ENCODE measurements around the gene DGCR8. TPM values are rescaled to one million over a fixed set of nuclear protein-coding genes. Genes with fewer than 3 reads are reported as not detected.

Gene DGCR8
- total RNA-seq, 1 experiment from 2014 or later, result 20.1 TPM

DNA sequence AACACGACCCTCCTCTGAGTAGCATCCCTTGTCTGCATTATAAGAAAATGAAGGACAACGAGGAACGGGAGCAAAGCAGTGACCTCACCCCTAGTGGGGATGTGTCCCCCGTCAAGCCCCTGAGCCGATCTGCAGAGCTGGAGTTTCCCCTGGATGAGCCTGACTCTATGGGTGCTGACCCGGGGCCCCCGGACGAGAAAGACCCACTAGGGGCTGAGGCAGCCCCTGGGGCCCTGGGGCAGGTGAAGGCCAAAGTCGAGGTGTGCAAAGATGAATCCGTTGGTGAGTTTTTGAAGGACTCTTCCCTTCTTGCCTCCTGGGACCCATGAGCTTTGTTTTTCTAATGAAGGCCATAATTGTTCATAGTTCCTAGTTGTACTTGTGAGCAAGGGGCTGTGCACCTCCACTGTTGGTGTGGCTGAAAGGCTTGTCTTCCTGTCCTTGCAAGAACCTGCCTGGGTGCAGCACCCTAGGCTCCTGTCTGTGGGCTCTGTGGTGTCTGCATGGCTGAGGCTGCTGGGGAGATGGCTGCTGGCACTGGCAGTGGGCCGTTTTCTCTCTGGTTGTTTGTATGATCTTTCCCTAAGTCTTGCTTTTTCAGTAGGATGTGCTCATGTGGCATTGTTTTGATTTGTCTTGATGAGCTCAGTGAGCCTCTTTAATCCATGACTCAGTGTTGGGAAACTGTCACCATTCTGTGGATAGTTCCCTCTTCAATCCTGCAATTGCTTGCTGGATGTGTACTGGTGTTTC is 10.1 kb downstream of the DGCR8 start:
- no peak for DNase-seq (ENCODE audit: low spot score)

DNA sequence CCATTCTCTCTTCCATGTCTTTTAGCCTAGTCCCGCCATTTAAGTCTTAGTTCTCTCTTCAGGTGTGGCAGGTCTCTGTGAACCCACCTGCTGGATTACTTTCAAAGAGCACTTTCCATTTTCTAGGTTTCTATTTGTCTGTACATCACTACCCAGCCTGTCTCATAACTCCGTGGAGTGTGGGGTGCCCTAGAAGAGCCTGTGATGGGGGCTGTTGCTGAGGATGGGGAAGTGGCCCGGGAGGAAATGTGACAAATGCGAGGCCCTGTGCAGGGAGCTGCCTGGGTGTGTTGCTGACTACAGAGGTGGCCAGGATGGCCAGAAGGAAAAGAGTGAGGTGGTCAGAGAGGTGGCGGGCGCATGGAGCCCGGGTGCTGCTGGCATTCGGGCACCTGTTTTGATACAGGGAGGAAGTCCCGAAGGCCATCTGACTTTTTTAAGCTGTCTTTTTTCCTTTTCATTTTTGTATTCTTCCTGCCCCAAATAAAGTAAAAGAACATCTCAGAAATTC is 10.7 kb downstream of the DGCR8 start:
- DNase-seq (ENCODE audit: low spot score), result no peak

- DNase-seq (ENCODE audit: low spot score), result no peak
These were observed 11.8 kb downstream of the DGCR8 start for GRCh38 chr22:20091690-20092476.

DNA sequence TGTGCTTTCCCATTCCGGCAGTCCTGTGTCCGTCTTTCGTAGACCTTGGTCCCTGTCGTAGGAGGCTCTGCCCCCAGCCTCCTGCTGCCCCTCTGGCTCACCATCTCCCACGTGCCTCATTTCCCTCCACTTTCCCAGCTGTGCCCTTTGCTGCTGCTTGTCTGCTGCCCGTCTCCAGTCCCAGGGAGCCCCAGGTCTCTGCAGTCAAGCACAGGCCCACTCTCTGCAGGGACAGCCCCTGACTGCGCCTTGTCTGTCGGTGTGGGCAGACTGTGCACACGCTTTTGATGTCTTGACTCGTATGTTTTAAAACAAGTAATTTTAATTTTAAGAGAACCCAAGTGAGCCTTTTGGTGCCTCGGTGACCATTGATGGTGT is 12.4 kb downstream of the DGCR8 start:
- DNase-seq (ENCODE audit: low spot score), result no peak

- DNase-seq (ENCODE audit: low spot score), result no peak
These were observed 13.6 kb downstream of the DGCR8 start for GRCh38 chr22:20093418-20094196.

DNA sequence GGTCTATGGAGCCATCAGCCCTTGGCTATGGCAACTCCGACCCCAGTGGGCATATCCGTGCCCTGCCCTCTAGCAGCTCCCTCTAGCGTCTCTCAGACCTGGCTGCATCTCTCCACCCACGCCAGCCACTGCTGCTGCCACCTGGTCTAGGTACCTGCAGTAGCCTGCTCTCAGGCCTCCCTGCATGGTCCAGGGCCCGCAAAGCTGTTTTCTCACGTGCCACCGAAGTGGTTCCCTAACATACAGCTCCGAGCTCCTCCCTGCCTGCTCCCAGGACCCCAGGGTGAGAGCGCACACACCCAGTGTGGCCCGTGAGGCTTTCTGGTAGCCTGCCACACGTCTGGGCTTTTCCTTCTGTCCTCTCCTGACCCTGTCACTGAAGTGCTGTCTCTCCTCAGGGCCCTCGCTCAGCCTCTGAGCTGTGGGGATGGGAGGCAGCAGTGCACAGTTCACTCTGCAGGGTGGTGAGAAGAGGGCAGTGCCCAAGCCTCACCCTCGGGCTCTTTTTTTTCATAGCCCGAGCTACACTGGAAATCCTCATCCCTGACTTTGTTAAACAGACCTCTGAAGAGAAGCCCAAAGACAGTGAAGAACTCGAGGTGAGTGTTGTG is 14.3 kb downstream of the DGCR8 start:
- no peak for DNase-seq (ENCODE audit: low spot score)

DNA sequence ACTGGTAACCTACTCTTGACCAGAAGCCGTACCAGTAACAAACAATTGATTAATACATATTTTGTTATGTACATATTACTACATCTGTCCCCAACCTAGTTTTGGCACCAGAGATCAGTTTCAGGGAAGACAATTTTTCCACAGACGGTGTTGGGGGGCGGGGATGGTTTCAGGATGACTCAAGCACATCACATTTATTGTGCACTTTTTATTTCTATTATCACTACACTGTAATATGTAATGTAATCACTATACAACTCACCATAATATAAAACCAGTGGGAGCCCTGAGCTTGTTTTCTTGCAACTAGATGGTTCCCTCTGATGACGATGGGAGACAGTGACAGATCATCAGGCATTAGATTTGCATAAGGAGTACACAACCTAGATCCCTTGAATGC is 15.5 kb downstream of the DGCR8 start:
- DNase-seq (ENCODE audit: low spot score), result no peak

DNA sequence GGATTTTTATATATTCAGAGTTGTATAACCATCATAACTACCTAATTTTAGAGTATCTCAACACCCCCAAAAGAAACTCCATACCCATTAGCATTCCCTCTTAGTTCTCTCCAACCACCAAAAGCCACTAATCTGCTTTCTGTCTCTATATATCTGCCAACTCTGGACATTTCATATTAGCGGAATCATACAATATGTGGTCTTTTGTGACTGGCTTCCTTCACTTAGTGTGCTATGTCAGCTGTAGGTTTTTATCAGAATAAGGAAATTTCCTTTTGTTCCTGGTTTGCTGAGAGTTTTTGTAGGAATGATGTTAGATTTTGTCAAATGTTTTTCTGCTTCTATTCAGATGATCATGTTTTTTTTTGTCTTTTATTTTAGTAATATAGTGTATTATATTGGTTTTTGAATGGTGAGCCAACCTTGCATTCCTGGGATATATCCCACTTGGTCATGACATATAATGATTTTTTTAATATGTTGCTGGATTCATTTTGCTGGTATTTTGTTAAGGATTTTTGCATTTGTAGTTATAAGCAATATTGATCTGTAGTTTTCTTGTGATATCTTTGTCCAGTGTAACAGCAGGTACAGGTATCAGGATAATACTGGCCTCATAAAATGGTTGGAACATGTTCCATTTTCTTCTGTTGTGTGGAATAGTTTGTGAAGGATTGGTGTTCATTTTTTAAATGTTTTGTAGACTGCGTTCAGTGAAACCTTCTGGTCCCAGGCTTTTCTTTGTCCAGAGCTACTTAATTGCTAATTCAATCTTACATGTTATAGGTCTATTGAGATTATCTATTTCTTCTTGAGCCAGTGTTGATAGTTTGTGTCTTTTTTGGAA is 16.8 kb downstream of the DGCR8 start:
- no peak for DNase-seq (ENCODE audit: low spot score)

GRCh38 chr22:20099099-20099711 is 19.2 kb downstream of the DGCR8 start:
- DNase-seq (ENCODE audit: low spot score), result no peak

DNA sequence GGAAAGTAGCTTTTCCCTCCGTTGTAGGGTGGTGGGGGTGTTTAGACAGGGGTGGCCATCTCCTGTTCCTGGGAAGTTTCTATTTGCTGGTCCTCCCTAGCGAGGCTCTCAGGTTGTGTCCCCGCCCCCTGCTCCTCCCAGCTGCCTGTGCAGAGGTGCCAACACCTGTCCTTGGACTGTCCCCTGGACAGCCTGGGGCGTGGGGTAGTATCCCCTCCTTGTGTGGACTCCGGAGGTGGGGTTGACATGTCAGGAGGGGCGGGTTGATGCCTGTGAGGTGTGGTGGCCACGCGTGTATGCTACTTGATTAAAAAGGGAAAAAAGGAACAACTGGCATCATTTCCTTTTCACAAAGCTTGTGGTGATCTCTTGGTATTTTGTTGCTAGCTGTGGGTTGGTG is 21.6 kb downstream of the DGCR8 start:
- DNase-seq (ENCODE audit: low spot score), result no peak

DNA sequence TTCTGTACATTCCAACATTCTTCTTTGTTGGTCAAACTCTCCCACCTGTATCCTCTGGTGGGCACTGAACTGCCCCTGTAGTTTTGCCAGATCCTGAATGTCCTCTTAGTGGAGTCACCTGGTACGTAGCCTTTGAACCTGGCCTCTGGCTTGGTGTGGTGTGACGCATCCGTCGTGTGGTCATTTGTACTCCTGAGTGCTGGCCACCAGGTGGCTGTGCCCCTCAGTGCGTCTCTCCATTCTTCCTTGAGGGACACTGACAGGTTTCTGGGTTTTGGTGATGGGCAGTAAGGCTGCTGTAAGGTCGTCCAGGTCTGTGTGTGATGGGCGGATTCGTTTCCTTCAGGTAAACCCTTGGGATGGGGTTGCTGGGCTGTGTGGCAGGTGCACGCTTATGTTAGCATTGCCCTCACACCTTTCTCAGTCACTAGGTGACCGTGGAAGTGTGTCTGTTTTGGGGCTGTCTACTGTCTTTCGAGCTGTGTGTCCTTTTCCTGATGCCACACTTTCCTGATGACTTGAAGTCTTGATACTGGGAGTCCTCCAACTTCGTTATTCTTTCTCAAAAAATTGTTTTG is 22.3 kb downstream of the DGCR8 start:
- DNase-seq (ENCODE audit: low spot score), result no peak

DNA sequence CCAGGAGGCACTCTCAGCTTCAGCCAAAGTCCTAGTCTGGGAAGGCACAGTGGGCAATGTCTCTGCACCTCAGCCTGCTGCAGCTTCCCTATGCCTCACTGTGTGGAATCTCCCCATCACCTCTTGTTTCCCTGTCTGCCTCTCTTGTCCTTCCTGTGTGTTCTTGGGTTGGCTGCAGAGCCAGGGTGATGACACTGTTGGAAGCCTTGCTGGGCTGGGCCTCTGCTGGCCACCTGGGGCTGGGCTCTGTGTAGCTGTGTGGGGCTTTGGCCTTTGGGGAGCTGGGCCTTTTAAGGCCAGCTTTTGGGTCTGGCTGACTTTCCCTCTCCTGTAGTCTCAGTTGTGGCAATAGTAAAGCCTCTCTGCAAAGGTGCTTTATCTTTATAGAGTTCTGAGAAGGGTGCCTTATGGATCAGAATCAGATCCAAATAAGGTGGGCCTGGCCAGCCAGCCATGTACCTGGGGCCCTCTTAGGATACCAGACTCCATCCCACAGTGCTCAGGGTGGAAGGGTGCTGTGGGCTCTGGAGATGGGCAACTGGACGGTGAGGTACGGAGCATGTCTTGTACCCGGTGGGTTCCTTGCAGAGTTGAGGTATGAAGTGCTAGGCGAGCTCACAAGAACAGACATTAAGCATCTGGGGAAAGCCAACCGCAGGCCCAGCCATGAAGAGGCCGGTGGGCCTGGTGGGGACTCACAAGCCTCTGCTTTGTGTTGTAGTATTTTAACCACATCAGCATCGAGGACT is 25.6 kb downstream of the DGCR8 start:
- no peak for DNase-seq (ENCODE audit: low spot score)

GRCh38 chr22:20106205-20106848 is 26.3 kb downstream of the DGCR8 start:
- no peak for DNase-seq (ENCODE audit: low spot score)

DNA sequence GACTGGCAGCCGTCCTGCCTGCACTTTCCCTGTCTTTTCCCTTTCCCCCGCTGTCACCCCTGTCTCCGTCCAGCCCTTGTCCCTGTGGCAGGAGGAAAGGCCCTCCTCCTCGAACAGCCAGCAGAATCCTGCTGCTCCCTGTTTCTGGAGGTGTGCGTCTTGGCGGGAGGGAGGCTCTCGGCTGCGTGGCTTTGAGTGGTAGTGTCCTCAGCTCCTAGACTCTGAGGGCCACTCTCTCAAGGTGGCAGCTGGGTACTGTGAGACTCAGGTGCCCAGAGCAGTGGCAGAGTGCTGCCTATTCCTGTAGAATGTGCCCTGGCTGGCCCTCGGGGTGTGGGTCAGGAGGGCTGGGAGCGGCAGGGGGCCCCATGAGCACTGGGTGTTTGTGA is 26.8 kb downstream of the DGCR8 start:
- DNase-seq (ENCODE audit: low spot score), result no peak

- no peak for DNase-seq (ENCODE audit: low spot score)
These were observed 27.4 kb downstream of the DGCR8 start for GRCh38 chr22:20107471-20107901.

DNA sequence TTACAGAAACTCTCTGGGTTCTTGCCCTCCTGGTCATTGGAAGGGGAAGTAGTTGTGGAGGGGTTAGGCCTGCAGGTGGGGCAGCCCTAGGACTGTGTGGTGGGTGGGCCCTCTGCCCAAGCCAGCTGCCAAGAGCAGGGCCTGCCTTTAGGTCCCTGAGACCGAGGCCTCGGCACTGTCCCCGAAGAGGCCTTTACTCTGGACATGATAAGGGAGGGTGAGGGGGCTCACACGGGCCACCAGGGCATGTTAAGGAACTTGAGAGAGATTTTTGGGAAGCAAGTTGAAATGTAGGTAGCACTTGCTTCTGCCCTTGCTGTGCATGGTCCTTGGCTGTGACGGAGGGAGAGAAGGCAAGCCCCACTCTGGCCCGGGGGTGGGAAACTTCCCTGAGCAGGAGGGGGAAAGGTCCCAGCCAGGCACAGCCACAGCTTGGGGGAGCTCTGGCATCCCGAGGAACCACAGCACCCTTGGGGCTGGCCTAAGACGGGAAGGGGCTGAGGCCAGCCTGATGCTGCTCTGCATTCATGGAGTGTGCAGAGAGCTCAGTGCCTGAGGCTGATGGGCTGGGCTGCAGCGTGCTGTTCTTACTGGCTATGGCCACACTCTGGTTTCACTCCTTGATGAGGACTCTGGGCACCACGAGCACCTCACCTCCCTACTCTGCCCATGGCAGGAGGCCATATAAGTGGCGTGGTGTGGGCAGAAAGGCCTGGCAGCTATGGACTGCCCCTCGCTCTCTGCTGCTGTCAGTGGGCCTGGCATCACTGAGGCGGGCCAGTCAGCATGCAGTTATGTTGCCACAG is 28.1 kb downstream of the DGCR8 start:
- no peak for DNase-seq (ENCODE audit: low spot score)

DNA sequence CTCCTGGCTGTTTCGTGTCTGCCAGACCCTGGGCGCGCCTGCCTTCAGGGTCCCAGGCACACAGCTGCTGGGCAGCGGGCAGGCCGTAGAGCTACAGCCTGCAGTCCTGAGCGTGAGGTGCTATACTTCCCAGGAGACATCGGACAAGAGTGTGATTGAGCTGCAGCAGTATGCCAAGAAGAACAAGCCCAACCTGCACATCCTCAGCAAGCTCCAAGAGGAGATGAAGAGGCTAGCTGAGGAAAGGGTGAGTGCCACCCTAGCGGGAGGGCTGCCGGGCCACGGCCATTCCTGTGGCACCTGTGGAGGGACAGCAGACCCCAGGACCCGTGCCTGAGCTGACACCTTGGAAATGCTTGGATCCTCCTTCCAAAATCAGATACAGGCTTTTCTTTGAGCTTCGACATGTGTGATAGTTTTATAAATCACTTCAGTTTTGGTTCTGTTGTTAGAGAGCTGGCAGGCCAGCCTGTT is 28.8 kb downstream of the DGCR8 start:
- DNase-seq (ENCODE audit: low spot score), result no peak

Data from A172 (cell line).